ENCODE results near the gene PCDHAC1. TPM values are rescaled to one million over a fixed set of nuclear protein-coding genes. Genes with fewer than 3 reads are reported as not detected.

PCDHAC1 gene
- total RNA-seq, 1 donor from 2014 or later: not detected

DNA sequence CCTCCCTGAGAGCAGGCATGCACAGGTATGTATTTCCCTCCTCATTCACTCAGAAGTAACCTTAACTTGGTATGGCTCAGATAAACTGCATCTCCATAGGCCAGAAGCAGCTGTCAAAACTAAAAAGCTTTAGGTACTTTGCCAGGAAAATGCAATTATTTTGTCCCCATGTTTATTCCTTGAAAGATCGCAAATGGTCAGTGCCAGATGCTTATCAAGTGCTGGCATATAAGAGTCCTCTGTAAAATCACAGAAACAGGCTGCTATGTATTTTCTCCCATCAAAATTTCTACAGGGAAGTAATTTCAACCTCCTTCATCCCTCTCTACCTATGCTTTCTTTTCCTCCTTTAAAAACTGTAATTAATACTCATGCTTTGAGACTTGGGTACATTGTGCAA, 52.9 kb downstream of the PCDHAC1 start:
- no peaks in the 10 kb centered on the region for H3K9me3 Mint-ChIP-seq
- DNase-seq (no peak), ATAC-seq (ENCODE audit: low read depth) (no peak)
- H3K4me3 Mint-ChIP-seq: no peak overlapping the region
- no peaks in the 10 kb centered on the region for H3K36me3 Mint-ChIP-seq (ENCODE audit: low read depth)
- TF ChIP-seq, protein P1, sequence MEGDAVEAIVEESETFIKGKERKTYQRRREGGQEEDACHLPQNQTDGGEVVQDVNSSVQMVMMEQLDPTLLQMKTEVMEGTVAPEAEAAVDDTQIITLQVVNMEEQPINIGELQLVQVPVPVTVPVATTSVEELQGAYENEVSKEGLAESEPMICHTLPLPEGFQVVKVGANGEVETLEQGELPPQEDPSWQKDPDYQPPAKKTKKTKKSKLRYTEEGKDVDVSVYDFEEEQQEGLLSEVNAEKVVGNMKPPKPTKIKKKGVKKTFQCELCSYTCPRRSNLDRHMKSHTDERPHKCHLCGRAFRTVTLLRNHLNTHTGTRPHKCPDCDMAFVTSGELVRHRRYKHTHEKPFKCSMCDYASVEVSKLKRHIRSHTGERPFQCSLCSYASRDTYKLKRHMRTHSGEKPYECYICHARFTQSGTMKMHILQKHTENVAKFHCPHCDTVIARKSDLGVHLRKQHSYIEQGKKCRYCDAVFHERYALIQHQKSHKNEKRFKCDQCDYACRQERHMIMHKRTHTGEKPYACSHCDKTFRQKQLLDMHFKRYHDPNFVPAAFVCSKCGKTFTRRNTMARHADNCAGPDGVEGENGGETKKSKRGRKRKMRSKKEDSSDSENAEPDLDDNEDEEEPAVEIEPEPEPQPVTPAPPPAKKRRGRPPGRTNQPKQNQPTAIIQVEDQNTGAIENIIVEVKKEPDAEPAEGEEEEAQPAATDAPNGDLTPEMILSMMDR (IDR thresholded peaks at IDR 0.05): no peak
- ChIA-PET POLR2A (no interaction called here), CTCF (no interaction called here)
- H3K27me3 Mint-ChIP-seq: peaks cover 7% of the 10 kb centered on the region
- intact Hi-C loops (cut with micrococcal nuclease): no loop called here
- no peaks in the 10 kb centered on the region for H3K4me1 Mint-ChIP-seq
- H3K27ac Mint-ChIP-seq: no peak overlapping the region

Other genes starting within 250 kb of the PCDHAC1 start
- gene HARS1, start 234.9 kb upstream of the PCDHAC1 start, total RNA-seq: 78.2 and 84.0 TPM in 2 replicates
- 45.7 and 48.5 TPM in 2 replicates for gene HARS2, start 234.8 kb upstream of the PCDHAC1 start, total RNA-seq
- 67.8 and 70.2 TPM in 2 replicates for gene ZMAT2, start 225.9 kb upstream of the PCDHAC1 start, total RNA-seq
- not detected in 2 replicates for gene PCDHA1, start 140.2 kb upstream of the PCDHAC1 start, total RNA-seq
- not detected in 2 replicates for gene PCDHA2, start 131.4 kb upstream of the PCDHAC1 start, total RNA-seq
- not detected in 2 replicates for gene PCDHA3, start 125.2 kb upstream of the PCDHAC1 start, total RNA-seq
- not detected in 2 replicates for gene PCDHA4, start 119.2 kb upstream of the PCDHAC1 start, total RNA-seq
- not detected in 2 replicates for gene PCDHA5, start 104.7 kb upstream of the PCDHAC1 start, total RNA-seq
- not detected in 2 replicates for gene PCDHA6, start 98.3 kb upstream of the PCDHAC1 start, total RNA-seq
- not detected in 2 replicates for gene PCDHA7, start 92.0 kb upstream of the PCDHAC1 start, total RNA-seq
- not detected in 2 replicates for gene PCDHA8, start 85.1 kb upstream of the PCDHAC1 start, total RNA-seq
- not detected in 2 replicates for gene PCDHA9, start 77.9 kb upstream of the PCDHAC1 start, total RNA-seq
- 0.07 TPM in 1 of 2 replicates, not detected in the other for gene PCDHA10, start 70.4 kb upstream of the PCDHAC1 start, total RNA-seq
- not detected in 2 replicates for gene PCDHA11, start 57.3 kb upstream of the PCDHAC1 start, total RNA-seq
- not detected in 2 replicates for gene PCDHA12, start 51.0 kb upstream of the PCDHAC1 start, total RNA-seq
- not detected in 2 replicates for gene PCDHA13, start 44.2 kb upstream of the PCDHAC1 start, total RNA-seq
- not detected in 2 replicates for gene PCDHAC2, start 40.2 kb downstream of the PCDHAC1 start, total RNA-seq
- not detected in 2 replicates for gene PCDHB1, start 125.1 kb downstream of the PCDHAC1 start, total RNA-seq
- not detected in 2 replicates for gene PCDHB2, start 168.3 kb downstream of the PCDHAC1 start, total RNA-seq
- gene PCDHB3, start 174.2 kb downstream of the PCDHAC1 start, total RNA-seq: 0.07 TPM in 1 of 2 replicates, not detected in the other
- not detected in 2 replicates for gene PCDHB4, start 195.5 kb downstream of the PCDHAC1 start, total RNA-seq
- gene PCDHB5, start 208.9 kb downstream of the PCDHAC1 start, total RNA-seq: not detected in 2 replicates
- not detected in 2 replicates for gene PCDHB6, start 223.8 kb downstream of the PCDHAC1 start, total RNA-seq
- not detected in 2 replicates for gene PCDHB7, start 246.3 kb downstream of the PCDHAC1 start, total RNA-seq